ENCODE measurements around the gene ZHX3.

- TF ChIP-seq CTCF (IDR thresholded peaks at IDR 0.05) = no peak
- TF ChIP-seq POLR2A (IDR thresholded peaks at IDR 0.05) = no peak
These were observed 46.1 kb upstream of the ZHX3 start for GRCh38 chr20:41363601-41364000.

Data from heart left ventricle (tissue), 13 donors.